Trophoblast cell (in vitro differentiated cells and primary cell): Measurements from ENCODE around the gene KIFAP3.

Source experiments
- DNase-seq, 2 donors: peaks; one replicate each; pipeline ENCODE4 v3.0.0-alpha.2; 2016
- H2AFZ ChIP-seq: 2 replicates; pipeline ENCODE4 v1.6.1; 2013; ENCODE audit warnings: low read length, moderate library complexity, mild to moderate bottlenecking; ENCODE audit not compliant: insufficient read depth, poor library complexity
- H2AK5ac ChIP-seq: 2 replicates; pipeline ENCODE4 v1.6.1; 2013; ENCODE audit warnings: mild to moderate bottlenecking, low read length
- H2BK120ac ChIP-seq: 2 replicates; pipeline ENCODE4 v1.6.1; 2013; ENCODE audit warnings: low read length, mild to moderate bottlenecking, moderate library complexity; ENCODE audit not compliant: insufficient read depth, poor library complexity
- H2BK12ac ChIP-seq: 2 replicates; pipeline ENCODE4 v1.6.1; 2013; ENCODE audit warnings: mild to moderate bottlenecking, low read length, moderate library complexity
- H2BK5ac ChIP-seq: 2 replicates; pipeline ENCODE4 v1.6.1; 2013; ENCODE audit warnings: low read length, low read depth, moderate library complexity, mild to moderate bottlenecking; ENCODE audit not compliant: poor library complexity
- H3K14ac ChIP-seq: 2 replicates; pipeline ENCODE4 v1.6.1; 2013; ENCODE audit warnings: mild to moderate bottlenecking, low read length
- H3K18ac ChIP-seq: 2 replicates; pipeline ENCODE4 v1.6.1; 2013; ENCODE audit warnings: mild to moderate bottlenecking, low read length
- H3K23ac ChIP-seq: 2 replicates; pipeline ENCODE4 v1.6.1; 2013; ENCODE audit warnings: low read length
- H3K27ac ChIP-seq: 2 replicates; pipeline ENCODE4 v1.5.1; 2013; ENCODE audit warnings: low read depth, mild to moderate bottlenecking, inconsistent platforms, low read length, moderate library complexity
- H3K27me3 ChIP-seq: 2 replicates; pipeline ENCODE4 v1.6.1; 2013; ENCODE audit warnings: inconsistent platforms, mild to moderate bottlenecking, low read length, moderate library complexity; ENCODE audit not compliant: insufficient read depth
- H3K36me3 ChIP-seq, 2 experiments: 1 replicate in 1 of 2; 2 replicates in 1 of 2; pipeline ENCODE4 v1.6.1; 2013; ENCODE audit warnings: low read length in 2 of 2, mild to moderate bottlenecking in 2 of 2, moderate library complexity in 1 of 2; ENCODE audit not compliant: insufficient read depth in 2 of 2, control insufficient read depth in 1 of 2
- H3K4ac ChIP-seq: 2 replicates; pipeline ENCODE4 v1.6.1; 2013; ENCODE audit warnings: low read depth, mild to moderate bottlenecking, low read length, moderate library complexity
- H3K4me1 ChIP-seq, 2 experiments: 1 replicate in 1 of 2; 2 replicates in 1 of 2; pipeline ENCODE4 v1.6.1; 2013; ENCODE audit warnings: low read length in 2 of 2, mild to moderate bottlenecking in 2 of 2, moderate library complexity in 1 of 2; ENCODE audit not compliant: insufficient read depth in 2 of 2, control insufficient read depth in 1 of 2
- H3K4me2 ChIP-seq: 2 replicates; pipeline ENCODE4 v1.6.1; 2013; ENCODE audit warnings: inconsistent platforms, mild to moderate bottlenecking, low read length, moderate library complexity
- H3K4me3 ChIP-seq: 2 replicates; pipeline ENCODE4 v1.5.1; 2013; ENCODE audit warnings: mild to moderate bottlenecking, low read depth, low read length, inconsistent platforms
- H3K79me1 ChIP-seq: one replicate; pipeline ENCODE4 v1.6.1; 2013; ENCODE audit warnings: low read length
- H3K79me2 ChIP-seq: 2 replicates; pipeline ENCODE4 v1.6.1; 2013; ENCODE audit warnings: low read length, mild to moderate bottlenecking; ENCODE audit not compliant: control insufficient read depth, insufficient read depth, poor library complexity
- H3K9ac ChIP-seq: 2 replicates; pipeline ENCODE4 v1.6.1; 2013; ENCODE audit warnings: mild to moderate bottlenecking, low read length
- H3K9me3 ChIP-seq: 2 replicates; pipeline ENCODE4 v1.6.1; 2013; ENCODE audit warnings: low read depth, mild to moderate bottlenecking, control low read depth, inconsistent platforms, low read length; ENCODE audit not compliant: insufficient read depth
- H4K12ac ChIP-seq: 2 replicates; pipeline ENCODE4 v1.6.1; 2013; ENCODE audit warnings: low read depth, mild to moderate bottlenecking, low read length, moderate library complexity
- H4K8ac ChIP-seq: 2 replicates; pipeline ENCODE4 v1.6.1; 2013; ENCODE audit warnings: low read depth, mild to moderate bottlenecking, low read length, moderate library complexity
- H4K91ac ChIP-seq: one replicate; pipeline ENCODE4 v1.6.1; 2013; ENCODE audit warnings: low read depth, mild to moderate bottlenecking, low read length, moderate library complexity
- WGBS: extraction: QIAGEN DNeasy Blood & Tissue Kit; methylation state at CpG from one replicate; pipeline ENCODE4 v1.1.7; 2013; ENCODE audit warnings: missing lambda C conversion rate; ENCODE audit not compliant: insufficient read length, insufficient coverage; ENCODE audit errors: extremely low coverage; 5-methylcytosine and 5-hydroxymethylcytosine counted together

The KIFAP3 gene

DNA sequence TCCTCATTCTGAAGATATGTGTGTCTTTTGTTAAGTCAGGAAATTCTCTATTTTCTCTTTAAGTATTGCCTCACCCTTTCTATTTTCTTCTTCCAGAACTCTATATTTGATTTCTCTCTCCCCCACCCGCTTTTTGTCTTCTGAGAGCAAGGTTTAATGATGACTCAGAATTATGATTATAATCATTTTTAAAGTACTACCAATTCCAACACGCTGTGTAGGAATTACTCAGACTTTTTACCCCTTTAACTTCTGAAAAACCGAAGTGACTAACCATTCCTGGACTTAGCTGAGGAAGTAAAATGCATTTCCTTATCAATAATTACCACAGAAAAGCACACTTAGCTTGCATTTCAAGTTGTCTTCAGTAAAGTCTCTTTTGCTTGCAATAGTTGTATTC lies 160.0 kb downstream of the KIFAP3 start:
- no peak overlapping the region for H4K91ac ChIP-seq
- H3K14ac ChIP-seq, result no peak overlapping the region
- no CpG with 5 or more reads among the region's 3 CpGs for WGBS
- no peak overlapping the region for H3K18ac ChIP-seq
- H4K12ac ChIP-seq, result no peak overlapping the region
- no peak overlapping the region for H2BK5ac ChIP-seq
- H3K4me2 ChIP-seq, result no peak overlapping the region
- no peak overlapping the region for H2BK120ac ChIP-seq
- no peak overlapping the region for H2AK5ac ChIP-seq
- H4K8ac ChIP-seq, result no peak overlapping the region
- H3K79me2 ChIP-seq, result no peaks in the 10 kb centered on the region
- H3K4me1 ChIP-seq, result no peaks in the 10 kb centered on the region
- H3K4ac ChIP-seq, result no peak overlapping the region
- no peaks in the 10 kb centered on the region for H3K9me3 ChIP-seq
- no peak for DNase-seq
- no peaks in the 10 kb centered on the region for H3K27me3 ChIP-seq
- no peak overlapping the region for H3K9ac ChIP-seq
- no peaks in the 10 kb centered on the region for H3K79me1 ChIP-seq
- H3K36me3 ChIP-seq, result peaks cover 2 to 3% of the 10 kb centered on the region in 2 experiments
- no peak overlapping the region for H3K4me3 ChIP-seq
- no peak overlapping the region for H2BK12ac ChIP-seq
- H3K27ac ChIP-seq, result no peak overlapping the region
- H3K23ac ChIP-seq, result no peak overlapping the region
- no peak overlapping the region for H2AFZ ChIP-seq

GRCh38 chr1:169909499-169909898 lies 165.0 kb downstream of the KIFAP3 start:
- no peak overlapping the region for H3K4ac ChIP-seq
- H2BK5ac ChIP-seq, result no peak overlapping the region
- no peak overlapping the region for H2BK120ac ChIP-seq
- WGBS, result no CpG with 5 or more reads among the region's 16 CpGs
- H4K8ac ChIP-seq, result no peak overlapping the region
- no peak overlapping the region for H3K9ac ChIP-seq
- H2BK12ac ChIP-seq, result no peak overlapping the region
- no peak overlapping the region for H3K4me2 ChIP-seq
- H2AK5ac ChIP-seq, result no peak overlapping the region
- no peak overlapping the region for H2AFZ ChIP-seq
- H3K23ac ChIP-seq, result no peak overlapping the region
- no peak overlapping the region for H3K14ac ChIP-seq
- DNase-seq, result no peak
- H3K27me3 ChIP-seq, result no peaks in the 10 kb centered on the region
- no peak overlapping the region for H3K27ac ChIP-seq
- no peak overlapping the region for H4K12ac ChIP-seq
- no peak overlapping the region for H3K4me3 ChIP-seq
- no peaks in the 10 kb centered on the region for H3K79me2 ChIP-seq
- no peak overlapping the region for H3K18ac ChIP-seq
- H3K9me3 ChIP-seq, result no peaks in the 10 kb centered on the region
- no peaks in the 10 kb centered on the region for H3K36me3 ChIP-seq
- H4K91ac ChIP-seq, result no peak overlapping the region
- no peaks in the 10 kb centered on the region for H3K4me1 ChIP-seq
- H3K79me1 ChIP-seq, result no peaks in the 10 kb centered on the region

DNA sequence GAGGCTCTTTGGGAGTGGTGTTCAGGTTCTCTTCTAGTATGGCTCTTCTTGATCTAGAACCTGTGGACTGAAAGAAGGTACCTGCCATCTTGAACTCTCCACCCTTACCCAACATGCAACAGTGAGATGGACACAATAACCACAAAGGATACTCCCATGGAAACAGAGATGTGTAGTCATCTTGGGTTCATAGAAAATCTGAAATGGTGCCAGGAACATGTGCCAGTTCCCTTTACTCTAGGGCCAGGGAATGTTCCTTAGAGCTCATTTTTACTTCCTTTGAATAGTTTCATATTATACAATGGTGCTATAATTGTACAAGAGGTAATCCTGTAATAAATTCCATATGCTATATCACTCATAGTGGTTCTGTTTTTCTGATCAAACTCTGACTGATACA lies 167.6 kb downstream of the KIFAP3 start:
- no peak overlapping the region for H3K27ac ChIP-seq
- no peak overlapping the region for H3K18ac ChIP-seq
- no peak overlapping the region for H3K14ac ChIP-seq
- H2BK120ac ChIP-seq, result no peak overlapping the region
- no peak overlapping the region for H3K4me3 ChIP-seq
- H3K4me2 ChIP-seq, result no peak overlapping the region
- no peak overlapping the region for H2AK5ac ChIP-seq
- no peak overlapping the region for H3K4ac ChIP-seq
- no peaks in the 10 kb centered on the region for H3K4me1 ChIP-seq
- no peaks in the 10 kb centered on the region for H3K36me3 ChIP-seq
- H3K9me3 ChIP-seq, result no peaks in the 10 kb centered on the region
- no peak overlapping the region for H4K91ac ChIP-seq
- H2BK5ac ChIP-seq, result no peak overlapping the region
- H2AFZ ChIP-seq, result no peak overlapping the region
- H3K9ac ChIP-seq, result no peak overlapping the region
- H3K79me1 ChIP-seq, result no peaks in the 10 kb centered on the region
- H2BK12ac ChIP-seq, result no peak overlapping the region
- H4K8ac ChIP-seq, result no peak overlapping the region
- H3K79me2 ChIP-seq, result no peaks in the 10 kb centered on the region
- no peak for DNase-seq
- no peak overlapping the region for H4K12ac ChIP-seq
- no peaks in the 10 kb centered on the region for H3K27me3 ChIP-seq
- no peak overlapping the region for H3K23ac ChIP-seq

DNA sequence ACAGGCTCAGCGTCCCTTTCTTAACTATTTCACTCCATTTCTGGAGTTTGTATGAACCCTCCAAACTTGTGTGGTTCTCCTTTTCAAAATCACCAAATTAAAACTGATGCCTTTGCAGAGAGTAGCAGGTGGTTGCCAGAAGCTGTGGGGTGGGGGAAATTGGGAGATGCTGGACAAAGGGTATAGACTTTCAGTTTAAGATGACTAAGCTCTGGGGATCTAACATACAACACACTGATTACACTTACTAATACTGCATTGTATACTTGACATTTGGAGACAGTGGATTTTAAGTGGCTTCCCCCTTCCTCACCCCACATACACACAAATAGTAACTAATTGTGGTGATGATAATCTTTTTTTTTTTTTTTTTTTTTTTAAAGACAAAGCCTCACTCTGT lies 169.7 kb downstream of the KIFAP3 start:
- Histone ChIP-seq H2BK5ac (no peak overlapping the region), H4K12ac (no peak overlapping the region), H3K9ac (no peak overlapping the region), H3K14ac (no peak overlapping the region), H4K91ac (no peak overlapping the region), H3K23ac (no peak overlapping the region), H4K8ac (no peak overlapping the region), H3K18ac (no peak overlapping the region), H3K79me1 (no peaks in the 10 kb centered on the region), H3K4me2 (no peak overlapping the region), H2BK12ac (no peak overlapping the region), H2AFZ (no peak overlapping the region), H3K4me3 (no peak overlapping the region), H2BK120ac (no peak overlapping the region), H3K27me3 (no peaks in the 10 kb centered on the region), H2AK5ac (no peak overlapping the region), H3K36me3 (no peaks in the 10 kb centered on the region), H3K9me3 (no peaks in the 10 kb centered on the region), H3K27ac (no peak overlapping the region), H3K79me2 (no peaks in the 10 kb centered on the region), H3K4ac (no peak overlapping the region), H3K4me1 (peaks cover 0 to under 1% of the 10 kb centered on the region in 2 experiments)
- DNase-seq, result no peak
- no CpG with 5 or more reads among the region's 1 CpG for WGBS
